ENCODE measurements around the gene SH3RF3. TPM values are rescaled to one million over a fixed set of nuclear protein-coding genes. Genes with fewer than 3 reads are reported as not detected.
A peak's percentile ranks its signal among the peaks of the same experiment; 100 is the strongest.

Gene SH3RF3
- total RNA-seq, 1 experiment from 2014 or later = 0.98 TPM

GRCh38 chr2:109370399-109371035 lies 241.5 kb downstream of the SH3RF3 start:
- intact Hi-C loops (cut with micrococcal nuclease; ENCODE audit: unreplicated experiment) = no loop called here
- no peaks in the 10 kb centered on the region for H3K9me3 ChIP-seq
- H3K36me3 ChIP-seq (ENCODE audit: control insufficient read depth, insufficient read depth, low read length) = no peaks in the 10 kb centered on the region
- H3K4me3 ChIP-seq (ENCODE audit: low read depth, low read length) = no peak overlapping the region
- H3K27me3 ChIP-seq (replicated peaks; ENCODE audit: control insufficient read depth, insufficient read depth, low read length) = no peaks in the 10 kb centered on the region
- H3K4me1 Mint-ChIP-seq (ENCODE audit: low read depth, unreplicated experiment) = peaks cover 7% of the 10 kb centered on the region
- peak in 1 of 2 experiments; percentile 16 for DNase-seq
- CTCF ChIA-PET = interaction anchor here (0.7 kb wide), 1 partner anchor 8 kb away, joined by 3 read pairs; no protein-coding TSS in a partner anchor
- H3K4me3 Mint-ChIP-seq (ENCODE audit: unreplicated experiment) = no peak overlapping the region
- H3K4me1 ChIP-seq = no peaks in the 10 kb centered on the region
- H3K9me3 Mint-ChIP-seq (ENCODE audit: unreplicated experiment) = no peaks in the 10 kb centered on the region
- no TSS peak for BruUV-seq (replicated peaks)
- H3K27ac Mint-ChIP-seq (ENCODE audit: unreplicated experiment) = no peak overlapping the region
- peaks cover 3% of the 10 kb centered on the region for H3K27me3 Mint-ChIP-seq (ENCODE audit: insufficient read depth, unreplicated experiment)
- H3K36me3 Mint-ChIP-seq (ENCODE audit: insufficient read depth, unreplicated experiment) = no peaks in the 10 kb centered on the region
- POLR2A ChIA-PET = no interaction called here
- TF ChIP-seq CTCF (IDR thresholded peaks at IDR 0.05; ENCODE audit: insufficient read depth in 1 of 2, low read depth in 1 of 2, low read length in 1 of 2, severe bottlenecking in 1 of 2, unreplicated experiment in 1 of 2) = no peak

- no TSS peak for BruUV-seq (replicated peaks)
- POLR2A ChIA-PET = no interaction called here
- peaks cover 5% of the 10 kb centered on the region for H3K27me3 Mint-ChIP-seq (ENCODE audit: insufficient read depth, unreplicated experiment)
- no peak overlapping the region for H3K27ac Mint-ChIP-seq (ENCODE audit: unreplicated experiment)
- Histone ChIP-seq H3K9me3 (no peaks in the 10 kb centered on the region), H3K27me3 (replicated peaks; ENCODE audit: control insufficient read depth, insufficient read depth, low read length) (no peaks in the 10 kb centered on the region), H3K4me1 (no peaks in the 10 kb centered on the region), H3K36me3 (ENCODE audit: control insufficient read depth, insufficient read depth, low read length) (no peaks in the 10 kb centered on the region), H3K4me3 (ENCODE audit: low read depth, low read length) (no peak overlapping the region)
- peaks cover 7% of the 10 kb centered on the region for H3K4me1 Mint-ChIP-seq (ENCODE audit: low read depth, unreplicated experiment)
- no peaks in the 10 kb centered on the region for H3K36me3 Mint-ChIP-seq (ENCODE audit: insufficient read depth, unreplicated experiment)
- CTCF ChIA-PET = no interaction called here
- intact Hi-C loops (cut with micrococcal nuclease; ENCODE audit: unreplicated experiment) = no loop called here
- no peak overlapping the region for H3K4me3 Mint-ChIP-seq (ENCODE audit: unreplicated experiment)
- no peaks in the 10 kb centered on the region for H3K9me3 Mint-ChIP-seq (ENCODE audit: unreplicated experiment)
- TF ChIP-seq CTCF (IDR thresholded peaks at IDR 0.05; ENCODE audit: insufficient read depth in 1 of 2, low read depth in 1 of 2, low read length in 1 of 2, severe bottlenecking in 1 of 2, unreplicated experiment in 1 of 2) = no peak
- DNase-seq = peak in 1 of 2 experiments; percentile 20
Measured at GRCh38 chr2:109371481-109372170, 242.6 kb downstream of the SH3RF3 start.

- CTCF ChIA-PET = no interaction called here
- Histone ChIP-seq H3K36me3 (ENCODE audit: control insufficient read depth, insufficient read depth, low read length) (no peaks in the 10 kb centered on the region), H3K27me3 (replicated peaks; ENCODE audit: control insufficient read depth, insufficient read depth, low read length) (no peaks in the 10 kb centered on the region), H3K4me1 (no peaks in the 10 kb centered on the region), H3K4me3 (ENCODE audit: low read depth, low read length) (no peak overlapping the region), H3K9me3 (no peaks in the 10 kb centered on the region)
- Mint-ChIP-seq H3K9me3 (ENCODE audit: unreplicated experiment) (no peaks in the 10 kb centered on the region), H3K4me3 (ENCODE audit: unreplicated experiment) (no peak overlapping the region), H3K27ac (ENCODE audit: unreplicated experiment) (no peak overlapping the region), H3K4me1 (ENCODE audit: low read depth, unreplicated experiment) (peaks cover 7% of the 10 kb centered on the region), H3K36me3 (ENCODE audit: insufficient read depth, unreplicated experiment) (no peaks in the 10 kb centered on the region), H3K27me3 (ENCODE audit: insufficient read depth, unreplicated experiment) (peaks cover 5% of the 10 kb centered on the region)
- intact Hi-C loops (cut with micrococcal nuclease; ENCODE audit: unreplicated experiment) = no loop called here
- TF ChIP-seq CTCF (IDR thresholded peaks at IDR 0.05; ENCODE audit: insufficient read depth in 1 of 2, low read depth in 1 of 2, low read length in 1 of 2, severe bottlenecking in 1 of 2, unreplicated experiment in 1 of 2) = no peak
- no TSS peak for BruUV-seq (replicated peaks)
- POLR2A ChIA-PET = no interaction called here
- peak in 1 of 2 experiments; percentile 7 for DNase-seq
Measured at GRCh38 chr2:109372171-109372568, 243.2 kb downstream of the SH3RF3 start.

Measured in Caco-2 (cell line).